DOHH2 (cell line): ENCODE measurements around the gene VAPA.

Source experiments
- EZH2phosphoT487 ChIP-seq: fragments of 200-600 bp; sonication (generic); IDR thresholded peaks from 2 replicates; pipeline ENCODE4 v1.6.1; 2017; ENCODE audit warnings: borderline replicate concordance, mild to moderate bottlenecking, antibody characterized with exemption, low read length, moderate library complexity, mixed read lengths
- TF ChIP-seq, protein P1 (sequence below): fragments of 200-600 bp; sonication (generic); IDR thresholded peaks from one replicate; pipeline ENCODE4 v1.5.1; 2014; ENCODE audit warnings: antibody characterized with exemption, mild to moderate bottlenecking, low read depth, low read length; ENCODE audit not compliant: poor library complexity, severe bottlenecking

DNA sequence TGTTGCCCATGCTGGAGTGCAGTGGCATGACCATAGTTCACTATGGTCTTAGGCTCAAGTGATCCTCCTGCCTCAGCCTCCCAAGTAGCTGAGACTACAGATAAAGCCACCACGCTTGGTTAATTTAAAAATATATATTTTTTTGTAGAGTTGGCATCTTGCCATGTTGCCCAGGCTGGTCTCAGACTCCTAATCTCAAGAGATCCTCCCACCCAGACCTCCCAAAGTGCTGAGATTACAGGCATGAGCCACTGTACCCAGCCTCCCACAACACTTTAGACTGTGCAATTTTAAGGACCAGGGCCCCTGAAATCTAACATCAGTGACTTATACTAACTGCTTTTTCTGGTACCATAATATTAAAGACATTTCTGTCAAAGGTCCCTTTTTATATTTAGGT is 22.9 kb upstream of the VAPA start:
- TF ChIP-seq, protein P1, sequence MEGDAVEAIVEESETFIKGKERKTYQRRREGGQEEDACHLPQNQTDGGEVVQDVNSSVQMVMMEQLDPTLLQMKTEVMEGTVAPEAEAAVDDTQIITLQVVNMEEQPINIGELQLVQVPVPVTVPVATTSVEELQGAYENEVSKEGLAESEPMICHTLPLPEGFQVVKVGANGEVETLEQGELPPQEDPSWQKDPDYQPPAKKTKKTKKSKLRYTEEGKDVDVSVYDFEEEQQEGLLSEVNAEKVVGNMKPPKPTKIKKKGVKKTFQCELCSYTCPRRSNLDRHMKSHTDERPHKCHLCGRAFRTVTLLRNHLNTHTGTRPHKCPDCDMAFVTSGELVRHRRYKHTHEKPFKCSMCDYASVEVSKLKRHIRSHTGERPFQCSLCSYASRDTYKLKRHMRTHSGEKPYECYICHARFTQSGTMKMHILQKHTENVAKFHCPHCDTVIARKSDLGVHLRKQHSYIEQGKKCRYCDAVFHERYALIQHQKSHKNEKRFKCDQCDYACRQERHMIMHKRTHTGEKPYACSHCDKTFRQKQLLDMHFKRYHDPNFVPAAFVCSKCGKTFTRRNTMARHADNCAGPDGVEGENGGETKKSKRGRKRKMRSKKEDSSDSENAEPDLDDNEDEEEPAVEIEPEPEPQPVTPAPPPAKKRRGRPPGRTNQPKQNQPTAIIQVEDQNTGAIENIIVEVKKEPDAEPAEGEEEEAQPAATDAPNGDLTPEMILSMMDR = no peak
- TF ChIP-seq EZH2phosphoT487 = no peak
